GM04504 (cell line): ENCODE measurements around the gene DDX1.
A peak's percentile ranks its signal among the peaks of the same experiment; 100 is the strongest.

ENCODE experiments used
- DNase-seq: peaks from one replicate; pipeline ENCODE4 v3.0.0-alpha.2; 2012; ENCODE audit warnings: low read depth

The DDX1 gene

GRCh38 chr2:15562354-15563031, 29.2 kb upstream of the DDX1 start:
- DNase-seq, result no peak

GRCh38 chr2:15563227-15564100, 28.2 kb upstream of the DDX1 start:
- no peak for DNase-seq

- no peak for DNase-seq
Observed at GRCh38 chr2:15565392-15565791, 26.3 kb upstream of the DDX1 start.

- no peak for DNase-seq
Observed at GRCh38 chr2:15565994-15566671, 25.5 kb upstream of the DDX1 start.

GRCh38 chr2:15566912-15567311, 24.8 kb upstream of the DDX1 start:
- DNase-seq, result no peak

- no peak for DNase-seq
Observed at GRCh38 chr2:15568874-15569273, 22.8 kb upstream of the DDX1 start.

GRCh38 chr2:15570104-15570503, 21.6 kb upstream of the DDX1 start:
- DNase-seq, result no peak

GRCh38 chr2:15571729-15572128, 19.9 kb upstream of the DDX1 start:
- DNase-seq, result no peak

- DNase-seq, result peak; percentile 61
Observed at GRCh38 chr2:15577071-15577735, 14.5 kb upstream of the DDX1 start.

- DNase-seq, result no peak
Observed at GRCh38 chr2:15579641-15580040, 12.0 kb upstream of the DDX1 start.

GRCh38 chr2:15580451-15580850, 11.2 kb upstream of the DDX1 start:
- DNase-seq, result no peak

GRCh38 chr2:15582710-15583357, 8.8 kb upstream of the DDX1 start:
- no peak for DNase-seq

- no peak for DNase-seq
Observed at GRCh38 chr2:15583826-15584225, 7.8 kb upstream of the DDX1 start.

- no peak for DNase-seq
Observed at GRCh38 chr2:15584316-15584715, 7.4 kb upstream of the DDX1 start.

- DNase-seq, result no peak
Observed at GRCh38 chr2:15584767-15585469, 6.8 kb upstream of the DDX1 start.

- peak; percentile 30 for DNase-seq
Observed at GRCh38 chr2:15588329-15588919, 3.2 kb upstream of the DDX1 start.

GRCh38 chr2:15591373-15591691, 336 bp upstream of the DDX1 start:
- no peak for DNase-seq

GRCh38 chr2:15593327-15593705, 1.6 kb downstream of the DDX1 start:
- no peak for DNase-seq

GRCh38 chr2:15594291-15595256, 2.9 kb downstream of the DDX1 start:
- no peak for DNase-seq
